Fibroblast of lung (primary cell): Measurements from ENCODE around the gene PTGDS. TPM values are rescaled to one million over a fixed set of nuclear protein-coding genes. Genes with fewer than 3 reads are reported as not detected.

Source experiments
- DNase-seq, 2 donors: peaks; one replicate each; pipeline versions ENCODE4 v3.0.0 to v3.0.0-alpha.2; 2010; ENCODE audit warnings: low read depth in 2 of 2
- H2AFZ ChIP-seq: 2 replicates; pipeline ENCODE4 v1.5.1; 2012; ENCODE audit warnings: low read length, control low read depth, inconsistent platforms
- H3K27ac ChIP-seq: 2 replicates; pipeline ENCODE4 v1.5.1; 2011; ENCODE audit warnings: low read length, control low read depth; ENCODE audit not compliant: insufficient read depth
- H3K27me3 ChIP-seq: 2 replicates; pipeline ENCODE4 v1.5.1; 2011; ENCODE audit warnings: mild to moderate bottlenecking, low read length; ENCODE audit not compliant: control insufficient read depth, insufficient read depth
- H3K36me3 ChIP-seq: 2 replicates; pipeline ENCODE4 v1.5.1; 2011; ENCODE audit warnings: low read length; ENCODE audit not compliant: control insufficient read depth, insufficient read depth
- H3K4me1 ChIP-seq: 2 replicates; pipeline ENCODE4 v1.5.1; 2011; ENCODE audit warnings: low read length; ENCODE audit not compliant: control insufficient read depth, insufficient read depth; ENCODE audit errors: extremely low read depth
- H3K4me2 ChIP-seq: 2 replicates; pipeline ENCODE4 v1.5.1; 2011; ENCODE audit warnings: low read length, control low read depth; ENCODE audit not compliant: insufficient read depth; ENCODE audit errors: extremely low read depth
- H3K4me3 ChIP-seq, 4 experiments: fragments of 200-600 bp in 1 of 4; sonication (generic) in 1 of 4; replicated peaks in 1 of 4; 2 replicates each; pipeline ENCODE4 v1.5.1; 2011 to 2016; ENCODE audit warnings: low read length in 4 of 4, low read depth in 3 of 4, mild to moderate bottlenecking in 3 of 4, control low read depth in 2 of 4, inconsistent platforms in 1 of 4, mixed read lengths in 1 of 4; ENCODE audit not compliant: insufficient read depth in 1 of 4; ENCODE audit errors: control extremely low read depth in 1 of 4
- H3K79me2 ChIP-seq: 2 replicates; pipeline ENCODE4 v1.5.1; 2012; ENCODE audit warnings: mild to moderate bottlenecking, low read length, inconsistent platforms; ENCODE audit not compliant: control insufficient read depth, insufficient read depth
- H3K9ac ChIP-seq: 2 replicates; pipeline ENCODE4 v1.5.1; 2011; ENCODE audit warnings: mild to moderate bottlenecking, low read length, control low read depth; ENCODE audit not compliant: insufficient read depth
- H3K9me3 ChIP-seq: 2 replicates; pipeline ENCODE4 v1.5.1; 2012; ENCODE audit warnings: low read depth, low read length; ENCODE audit not compliant: control insufficient read depth, insufficient read depth
- H4K20me1 ChIP-seq: 2 replicates; pipeline ENCODE4 v1.5.1; 2011; ENCODE audit warnings: low read length; ENCODE audit not compliant: control insufficient read depth, insufficient read depth; ENCODE audit errors: extremely low read depth
- CTCF ChIP-seq, 2 donors: IDR thresholded peaks in 1 of 2; conservative IDR thresholded peaks in 1 of 2; 1 replicate in 1 of 2; 2 replicates in 1 of 2; pipeline ENCODE4 v1.5.1; 2011 to 2012; ENCODE audit warnings: low read length in 2 of 2, control low read depth in 1 of 2, inconsistent platforms in 1 of 2, low read depth in 1 of 2, mild to moderate bottlenecking in 1 of 2
- EZH2 ChIP-seq: IDR thresholded peaks from 2 replicates; pipeline ENCODE4 v1.5.1; 2012; ENCODE audit warnings: low read length, control low read depth, mild to moderate bottlenecking; ENCODE audit errors: missing control alignments
- polyA plus RNA-seq, 2 donors: library from polyadenylated mRNA; depleted of rRNA in 1 of 2; stranded (reverse) in 1 of 2; unstranded in 1 of 2; fragments of >200 nt; gene quantifications; 2 replicates each; pipeline ENCODE4 v1.2.1, GENCODE V29; 2011 to 2012; ENCODE audit warnings: missing spikeins in 1 of 2
- total RNA-seq: library from RNA; depleted of rRNA; stranded (reverse); fragments of >200 nt; gene quantifications from 2 replicates; pipeline ENCODE4 v1.2.1, GENCODE V29; 2014

Gene PTGDS
- total and polyA plus RNA-seq, 2 donors (not counting 1 experiment from before 2014, with no cell fraction given) = 4.9 to 90.3 TPM

DNA sequence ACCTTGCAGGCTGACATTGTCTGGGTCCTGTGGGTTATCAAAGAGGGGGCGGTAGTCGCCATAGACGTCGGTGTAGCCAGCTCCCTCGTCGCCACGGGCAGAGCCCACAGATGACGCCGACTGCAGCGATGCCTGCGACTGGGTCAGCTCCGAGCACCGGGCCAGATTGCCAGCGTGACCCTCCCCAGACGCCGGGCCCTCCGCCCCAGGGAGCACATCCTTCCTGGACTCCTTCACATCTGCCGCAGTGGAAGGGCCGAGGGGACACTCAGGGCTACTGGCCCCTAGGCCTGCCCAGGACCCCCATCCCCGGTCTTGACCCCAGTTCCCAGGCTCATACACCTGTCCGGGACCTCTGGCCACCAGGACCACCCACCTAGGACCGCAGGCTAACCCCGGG lies 36.9 kb downstream of the PTGDS start:
- H3K27me3 ChIP-seq = no peaks in the 10 kb centered on the region

DNA sequence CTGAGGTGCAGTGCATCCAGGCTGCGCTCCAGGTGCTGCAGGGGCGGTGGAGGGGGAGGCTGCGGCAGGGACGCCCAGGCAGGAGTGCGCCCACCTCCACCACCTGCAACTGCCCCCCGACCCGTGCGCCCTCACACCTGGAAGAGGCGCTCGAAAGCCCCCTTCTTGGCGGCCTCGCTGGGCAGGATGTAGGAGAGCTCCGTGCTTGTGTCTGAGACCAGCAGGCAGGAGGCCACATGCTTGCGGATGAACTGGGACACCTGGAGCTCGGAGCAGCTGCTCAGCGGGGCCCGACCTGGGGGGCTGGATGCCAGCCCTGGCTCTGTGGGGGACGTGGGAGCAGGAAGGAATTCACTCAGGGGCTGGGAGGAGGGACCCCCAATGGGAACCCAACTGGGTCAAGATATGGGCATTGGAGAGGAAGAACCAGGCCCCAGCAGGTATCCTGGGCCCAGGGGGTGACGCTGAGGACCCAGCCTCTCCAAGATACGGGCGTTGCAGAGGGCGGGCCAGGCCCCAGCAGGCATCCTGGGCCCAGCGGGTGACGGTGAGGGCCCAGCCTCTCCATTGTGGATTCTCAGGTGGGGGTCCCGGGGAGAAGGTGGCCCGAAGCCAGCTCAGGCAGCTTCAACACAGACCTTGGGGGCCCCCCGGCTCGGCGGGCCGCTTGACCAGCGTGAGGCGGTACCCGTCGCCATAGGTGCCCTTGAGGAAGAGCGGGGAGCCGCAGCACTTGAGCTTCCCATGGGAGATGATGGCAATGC lies 37.7 kb downstream of the PTGDS start:
- TF ChIP-seq EZH2 (no peak), CTCF (conservative IDR thresholded peaks at IDR 0.05 in 1 of 2, IDR thresholded peaks at IDR 0.05 in 1 of 2; ENCODE audit: low read depth in 1 of 2, low read length in 2 of 2) (no peak)
- H3K36me3 ChIP-seq = peaks cover 12% of the 10 kb centered on the region
- H3K27ac ChIP-seq = no peak overlapping the region

More for the DNA sequence above, 36.9 kb downstream of the PTGDS start:
- no peaks in the 10 kb centered on the region for H4K20me1 ChIP-seq
- H3K9me3 ChIP-seq = no peaks in the 10 kb centered on the region
- no peak overlapping the region for H3K9ac ChIP-seq
- TF ChIP-seq CTCF (conservative IDR thresholded peaks at IDR 0.05 in 1 of 2, IDR thresholded peaks at IDR 0.05 in 1 of 2; ENCODE audit: low read depth in 1 of 2, low read length in 2 of 2) = no peak
- TF ChIP-seq EZH2 = no peak
- no peak overlapping the region for H2AFZ ChIP-seq
- no peak for DNase-seq
- H3K79me2 ChIP-seq = no peaks in the 10 kb centered on the region
- H3K27ac ChIP-seq = no peak overlapping the region
- H3K36me3 ChIP-seq = peaks cover 16% of the 10 kb centered on the region
- H3K4me2 ChIP-seq = no peak overlapping the region
- no peak overlapping the region for H3K4me3 ChIP-seq
- H3K4me1 ChIP-seq = no peaks in the 10 kb centered on the region

GRCh38 chr9:137015540-137015930 lies 38.2 kb downstream of the PTGDS start:
- TF ChIP-seq CTCF (conservative IDR thresholded peaks at IDR 0.05 in 1 of 2, IDR thresholded peaks at IDR 0.05 in 1 of 2; ENCODE audit: low read depth in 1 of 2, low read length in 2 of 2) (no peak), EZH2 (no peak)

More for the DNA sequence above, 37.7 kb downstream of the PTGDS start:
- no peak for DNase-seq
- Histone ChIP-seq H3K4me3 (no peak overlapping the region), H3K79me2 (no peaks in the 10 kb centered on the region), H2AFZ (no peak overlapping the region), H3K9ac (no peak overlapping the region), H3K4me2 (no peak overlapping the region), H3K4me1 (no peaks in the 10 kb centered on the region), H4K20me1 (no peaks in the 10 kb centered on the region), H3K27me3 (no peaks in the 10 kb centered on the region), H3K9me3 (no peaks in the 10 kb centered on the region)

More at GRCh38 chr9:137015540-137015930, 38.2 kb downstream of the PTGDS start:
- H3K4me3 ChIP-seq = no peak overlapping the region
- peaks cover 12% of the 10 kb centered on the region for H3K36me3 ChIP-seq
- no peak for DNase-seq
- H3K27me3 ChIP-seq = no peaks in the 10 kb centered on the region
- no peaks in the 10 kb centered on the region for H3K9me3 ChIP-seq
- no peaks in the 10 kb centered on the region for H3K79me2 ChIP-seq
- no peak overlapping the region for H3K27ac ChIP-seq
- H3K4me1 ChIP-seq = no peaks in the 10 kb centered on the region
- H3K9ac ChIP-seq = no peak overlapping the region
- no peak overlapping the region for H3K4me2 ChIP-seq
- no peaks in the 10 kb centered on the region for H4K20me1 ChIP-seq
- H2AFZ ChIP-seq = no peak overlapping the region
